Measurements from ENCODE around the gene NCBP2L. TPM values are rescaled to one million over a fixed set of nuclear protein-coding genes. Genes with fewer than 3 reads are reported as not detected.
"Not testable (repeated sequence)": the region's sequence is repeated elsewhere in the genome, so short reads cannot be mapped to it uniquely, and the experiment has no call there.

Gene NCBP2L
- polyA plus RNA-seq, 2 donors: 0.02 TPM; not detected in 1

- Histone ChIP-seq H3K27ac (ENCODE audit: low read depth in 2 of 2, low read length in 1 of 2) (peak within 1 kb of the TSS; percentile 84 to 92), H3K4me3 (ENCODE audit: low read depth in 1 of 2, low read length in 2 of 2) (peak within 1 kb of the TSS; percentile 36 to 65), H3K9me3 (ENCODE audit: control insufficient read depth in 2 of 2, insufficient read depth in 1 of 2, low read depth in 1 of 2, low read length in 1 of 2) (no peaks in the 10 kb centered on the region), H3K27me3 (ENCODE audit: control insufficient read depth in 1 of 2, insufficient read depth in 2 of 2, low read length in 2 of 2) (no peaks in the 10 kb centered on the region), H3K36me3 (ENCODE audit: control insufficient read depth in 2 of 2, insufficient read depth in 2 of 2, low read length in 1 of 2) (no peaks in the 10 kb centered on the region), H3K4me1 (ENCODE audit: control insufficient read depth in 2 of 2, insufficient read depth in 2 of 2, low read length in 1 of 2) (peaks cover 0 to 5% of the 10 kb centered on the region in 2 donors)
- whole genome bisulfite sequencing, 2 donors: 0 to 23% methylated on average over 42 to 59 of the region's 59 CpGs
These were observed 1.6 kb upstream of the NCBP2L start, which contains the start of gene TSC22D3 for GRCh38 chrX:107775734-107776511. Gene TSC22D3, minus strand, starts transcription at chrX:107775787. Its CDS starts 368 bp downstream, at chrX:107775419.

DNA sequence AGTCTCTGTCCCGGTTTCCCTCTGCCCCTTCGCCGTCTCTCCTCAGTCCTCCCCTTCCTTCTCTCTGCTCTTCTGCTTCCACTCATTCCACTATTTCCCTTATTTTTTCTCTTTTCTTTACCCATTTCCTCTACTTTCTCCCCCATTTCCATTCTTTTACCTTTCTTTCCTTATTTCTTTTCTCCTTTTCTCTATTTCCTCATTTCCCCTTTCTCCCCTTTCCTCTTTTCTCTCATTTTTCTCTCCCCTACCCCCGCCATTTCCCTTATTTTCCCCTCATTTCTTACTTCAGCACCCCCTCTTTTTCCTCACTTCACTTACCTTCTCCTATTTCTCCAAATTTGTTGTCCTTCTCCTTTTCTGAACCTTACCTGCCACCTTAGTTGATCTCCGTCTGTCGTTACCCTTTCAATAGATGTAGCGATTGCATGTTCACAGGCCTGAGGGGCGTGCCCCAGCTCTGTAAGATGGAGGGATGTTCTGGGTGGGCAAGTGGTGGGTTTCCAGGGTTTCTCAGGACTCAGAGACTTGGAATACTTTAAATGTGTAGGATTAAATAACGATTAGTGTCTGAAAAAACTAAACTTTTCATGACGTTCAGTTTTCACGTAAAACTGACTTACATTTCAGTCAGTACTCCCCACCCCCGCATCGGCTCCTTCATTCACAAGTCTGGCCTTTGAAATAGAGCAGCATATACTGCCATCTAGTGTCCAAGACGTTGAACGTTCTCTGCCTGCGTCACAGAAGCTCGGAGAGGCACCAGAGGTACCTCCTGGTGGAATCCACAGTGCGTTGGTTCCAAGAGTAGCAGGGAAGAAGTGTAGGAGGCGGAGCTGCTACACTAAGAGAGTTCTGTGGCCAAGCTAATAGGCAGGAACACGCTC lies 641 bp upstream of the NCBP2L start:
- H3K27ac ChIP-seq (ENCODE audit: low read depth in 2 of 2, low read length in 1 of 2): peak overlapping the region; percentile 84 to 92
- H3K9me3 ChIP-seq (ENCODE audit: control insufficient read depth in 2 of 2, insufficient read depth in 1 of 2, low read depth in 1 of 2, low read length in 1 of 2): no peaks in the 10 kb centered on the region
- 5 to 13% methylated on average over 20 of the region's 20 CpGs for WGBS, 2 donors
- no peaks in the 10 kb centered on the region for H3K36me3 ChIP-seq (ENCODE audit: control insufficient read depth in 2 of 2, insufficient read depth in 2 of 2, low read length in 1 of 2)
- H3K4me3 ChIP-seq (ENCODE audit: low read depth in 1 of 2, low read length in 2 of 2): peak overlapping the region; percentile 36 to 65
- H3K4me1 ChIP-seq (ENCODE audit: control insufficient read depth in 2 of 2, insufficient read depth in 2 of 2, low read length in 1 of 2): peaks cover 0 to 5% of the 10 kb centered on the region in 2 donors
- H3K27me3 ChIP-seq (ENCODE audit: control insufficient read depth in 1 of 2, insufficient read depth in 2 of 2, low read length in 2 of 2): no peaks in the 10 kb centered on the region

GRCh38 chrX:107780525-107780924 lies 3.0 kb downstream of the NCBP2L start:
- no peaks in the 10 kb centered on the region for H3K9me3 ChIP-seq (ENCODE audit: control insufficient read depth in 2 of 2, insufficient read depth in 1 of 2, low read depth in 1 of 2, low read length in 1 of 2)
- WGBS, 2 donors: 93 to 95% methylated on average over 9 of the region's 9 CpGs
- H3K4me1 ChIP-seq (ENCODE audit: control insufficient read depth in 2 of 2, insufficient read depth in 2 of 2, low read length in 1 of 2): no peaks in the 10 kb centered on the region
- H3K27me3 ChIP-seq (ENCODE audit: control insufficient read depth in 1 of 2, insufficient read depth in 2 of 2, low read length in 2 of 2): no peaks in the 10 kb centered on the region
- H3K36me3 ChIP-seq (ENCODE audit: control insufficient read depth in 2 of 2, insufficient read depth in 2 of 2, low read length in 1 of 2): no peaks in the 10 kb centered on the region
- H3K27ac ChIP-seq (ENCODE audit: low read depth in 2 of 2, low read length in 1 of 2): no peak overlapping the region
- H3K4me3 ChIP-seq (ENCODE audit: low read depth in 1 of 2, low read length in 2 of 2): no peak overlapping the region

- Histone ChIP-seq H3K27me3 (ENCODE audit: control insufficient read depth in 1 of 2, insufficient read depth in 2 of 2, low read length in 2 of 2) (no peaks in the 10 kb centered on the region), H3K27ac (ENCODE audit: low read depth in 2 of 2, low read length in 1 of 2) (no peak overlapping the region), H3K36me3 (ENCODE audit: control insufficient read depth in 2 of 2, insufficient read depth in 2 of 2, low read length in 1 of 2) (no peaks in the 10 kb centered on the region), H3K4me3 (ENCODE audit: low read depth in 1 of 2, low read length in 2 of 2) (no peak overlapping the region), H3K4me1 (ENCODE audit: control insufficient read depth in 2 of 2, insufficient read depth in 2 of 2, low read length in 1 of 2) (no peaks in the 10 kb centered on the region), H3K9me3 (ENCODE audit: control insufficient read depth in 2 of 2, insufficient read depth in 1 of 2, low read depth in 1 of 2, low read length in 1 of 2) (no peaks in the 10 kb centered on the region)
- 13 to 26% methylated on average over 1 of the region's 1 CpG for WGBS, 2 donors
These were observed 10.3 kb downstream of the NCBP2L start for GRCh38 chrX:107787827-107788226.

- Histone ChIP-seq H3K27ac (ENCODE audit: low read depth in 2 of 2, low read length in 1 of 2) (no peak overlapping the region), H3K4me3 (ENCODE audit: low read depth in 1 of 2, low read length in 2 of 2) (no peak overlapping the region), H3K9me3 (ENCODE audit: control insufficient read depth in 2 of 2, insufficient read depth in 1 of 2, low read depth in 1 of 2, low read length in 1 of 2) (no peaks in the 10 kb centered on the region), H3K4me1 (ENCODE audit: control insufficient read depth in 2 of 2, insufficient read depth in 2 of 2, low read length in 1 of 2) (no peaks in the 10 kb centered on the region), H3K36me3 (ENCODE audit: control insufficient read depth in 2 of 2, insufficient read depth in 2 of 2, low read length in 1 of 2) (no peaks in the 10 kb centered on the region), H3K27me3 (ENCODE audit: control insufficient read depth in 1 of 2, insufficient read depth in 2 of 2, low read length in 2 of 2) (no peaks in the 10 kb centered on the region)
- 39 to 69% methylated on average over 1 of the region's 1 CpG for WGBS, 2 donors
These were observed 26.9 kb downstream of the NCBP2L start for GRCh38 chrX:107804427-107804826.

DNA sequence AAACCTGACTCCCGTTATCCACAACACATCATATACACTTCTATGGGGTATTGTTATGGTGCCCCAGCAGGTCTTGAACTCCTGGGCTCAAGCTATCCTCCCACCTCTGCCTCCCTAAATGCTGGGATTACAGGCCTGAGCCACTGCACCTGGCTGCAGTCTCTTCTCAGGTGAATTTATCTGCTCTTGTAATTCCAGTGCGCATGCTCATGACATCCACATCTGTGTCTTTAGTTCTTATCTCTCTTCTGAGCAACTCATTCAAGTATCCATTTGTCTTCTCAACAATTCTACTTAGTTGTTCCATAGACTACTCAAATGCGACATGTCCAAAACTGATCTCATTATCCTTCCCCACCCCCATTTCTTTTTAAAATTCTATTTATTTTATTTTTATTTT lies 27.6 kb downstream of the NCBP2L start:
- Histone ChIP-seq H3K27ac (ENCODE audit: low read depth in 2 of 2, low read length in 1 of 2) (no peak overlapping the region), H3K4me3 (ENCODE audit: low read depth in 1 of 2, low read length in 2 of 2) (no peak overlapping the region), H3K36me3 (ENCODE audit: control insufficient read depth in 2 of 2, insufficient read depth in 2 of 2, low read length in 1 of 2) (no peaks in the 10 kb centered on the region), H3K9me3 (ENCODE audit: control insufficient read depth in 2 of 2, insufficient read depth in 1 of 2, low read depth in 1 of 2, low read length in 1 of 2) (no peaks in the 10 kb centered on the region), H3K4me1 (ENCODE audit: control insufficient read depth in 2 of 2, insufficient read depth in 2 of 2, low read length in 1 of 2) (no peaks in the 10 kb centered on the region), H3K27me3 (ENCODE audit: control insufficient read depth in 1 of 2, insufficient read depth in 2 of 2, low read length in 2 of 2) (no peaks in the 10 kb centered on the region)
- WGBS, 2 donors: 92 to 93% methylated on average over 3 of the region's 3 CpGs

GRCh38 chrX:107810053-107810452 lies 32.5 kb downstream of the NCBP2L start:
- not testable (repeated sequence) for H3K36me3 ChIP-seq (ENCODE audit: control insufficient read depth in 2 of 2, insufficient read depth in 2 of 2, low read length in 1 of 2); H3K27me3 ChIP-seq (ENCODE audit: control insufficient read depth in 1 of 2, insufficient read depth in 2 of 2, low read length in 2 of 2); H3K9me3 ChIP-seq (ENCODE audit: control insufficient read depth in 2 of 2, insufficient read depth in 1 of 2, low read depth in 1 of 2, low read length in 1 of 2); H3K27ac ChIP-seq (ENCODE audit: low read depth in 2 of 2, low read length in 1 of 2); H3K4me1 ChIP-seq (ENCODE audit: control insufficient read depth in 2 of 2, insufficient read depth in 2 of 2, low read length in 1 of 2); H3K4me3 ChIP-seq (ENCODE audit: low read depth in 1 of 2, low read length in 2 of 2)
- WGBS, 2 donors: 77 to 89% methylated on average over 10 of the region's 10 CpGs

DNA sequence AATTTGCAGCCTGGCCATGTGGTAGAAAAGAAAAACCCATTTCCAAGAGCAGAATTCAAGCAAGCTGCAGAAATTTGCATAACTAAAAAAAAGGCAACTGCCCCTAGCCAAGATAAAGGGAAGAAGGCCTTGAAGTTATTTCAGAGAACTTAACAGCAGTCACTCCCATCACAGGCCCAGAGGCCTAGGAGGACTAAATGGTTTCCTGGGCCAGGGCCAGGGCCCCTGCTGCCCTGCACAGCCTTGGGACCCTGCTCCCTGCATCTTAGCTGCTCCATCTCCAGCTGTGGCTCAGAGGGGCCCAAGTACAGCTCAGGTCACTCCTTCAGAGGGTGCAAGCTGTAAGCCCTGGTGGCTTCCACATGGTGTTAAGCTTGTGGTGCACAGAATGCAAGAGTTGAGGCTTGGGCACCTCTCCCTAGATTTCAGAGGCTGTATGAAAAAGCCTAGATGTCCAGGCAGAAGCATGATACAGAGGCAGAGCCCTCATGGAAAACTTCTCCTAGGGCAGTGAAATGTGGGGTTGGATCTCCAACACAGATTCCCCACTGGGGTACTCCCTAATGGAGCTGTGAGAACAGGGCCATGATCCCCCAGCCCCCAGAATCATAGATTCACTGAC lies 41.5 kb downstream of the NCBP2L start:
- H3K36me3 ChIP-seq (ENCODE audit: control insufficient read depth in 2 of 2, insufficient read depth in 2 of 2, low read length in 1 of 2): no peaks in the 10 kb centered on the region
- H3K4me3 ChIP-seq (ENCODE audit: low read depth in 1 of 2, low read length in 2 of 2): no peak overlapping the region
- no peak overlapping the region for H3K27ac ChIP-seq (ENCODE audit: low read depth in 2 of 2, low read length in 1 of 2)
- H3K4me1 ChIP-seq (ENCODE audit: control insufficient read depth in 2 of 2, insufficient read depth in 2 of 2, low read length in 1 of 2): no peaks in the 10 kb centered on the region
- no peaks in the 10 kb centered on the region for H3K27me3 ChIP-seq (ENCODE audit: control insufficient read depth in 1 of 2, insufficient read depth in 2 of 2, low read length in 2 of 2)
- H3K9me3 ChIP-seq (ENCODE audit: control insufficient read depth in 2 of 2, insufficient read depth in 1 of 2, low read depth in 1 of 2, low read length in 1 of 2): peaks cover 6 to 7% of the 10 kb centered on the region in 2 donors

GRCh38 chrX:107823042-107823441 lies 45.5 kb downstream of the NCBP2L start:
- no peaks in the 10 kb centered on the region for H3K4me1 ChIP-seq (ENCODE audit: control insufficient read depth in 2 of 2, insufficient read depth in 2 of 2, low read length in 1 of 2)
- H3K36me3 ChIP-seq (ENCODE audit: control insufficient read depth in 2 of 2, insufficient read depth in 2 of 2, low read length in 1 of 2): no peaks in the 10 kb centered on the region
- 56 to 70% methylated on average over 2 of the region's 2 CpGs for WGBS, 2 donors
- H3K9me3 ChIP-seq (ENCODE audit: control insufficient read depth in 2 of 2, insufficient read depth in 1 of 2, low read depth in 1 of 2, low read length in 1 of 2): peaks cover 6 to 7% of the 10 kb centered on the region in 2 donors
- H3K27ac ChIP-seq (ENCODE audit: low read depth in 2 of 2, low read length in 1 of 2): no peak overlapping the region
- H3K27me3 ChIP-seq (ENCODE audit: control insufficient read depth in 1 of 2, insufficient read depth in 2 of 2, low read length in 2 of 2): no peaks in the 10 kb centered on the region
- no peak overlapping the region for H3K4me3 ChIP-seq (ENCODE audit: low read depth in 1 of 2, low read length in 2 of 2)
